NK-92 (cell line): ENCODE measurements around the gene AGER.
"Not testable (repeated sequence)": the region's sequence is repeated elsewhere in the genome, so short reads cannot be mapped to it uniquely, and the experiment has no call there.

ENCODE experiments used
- DNase-seq: peaks from one replicate; lab custom pipeline; 2025; ENCODE audit not compliant: unreplicated experiment; lab: John Stamatoyannopoulos, UW

The AGER gene

GRCh38 chr6:32187009-32187709 is 3.1 kb upstream of the AGER start:
- no peak for DNase-seq

- DNase-seq, result not testable (repeated sequence)
Measured at GRCh38 chr6:32186151-32186840, 2.2 kb upstream of the AGER start.

- DNase-seq, result not testable (repeated sequence)
Measured at GRCh38 chr6:32185681-32186131, 1.7 kb upstream of the AGER start.

- no peak for DNase-seq
Measured at GRCh38 chr6:32183483-32184083, 470 bp downstream of the AGER start.

- no peak for DNase-seq
Measured at GRCh38 chr6:32183030-32183429, 1.0 kb downstream of the AGER start.

GRCh38 chr6:32182555-32182981 is 1.5 kb downstream of the AGER start:
- DNase-seq, result no peak

- DNase-seq, result no peak
Measured at GRCh38 chr6:32181915-32182529, 2.0 kb downstream of the AGER start.

- no peak for DNase-seq
Measured at GRCh38 chr6:32181148-32181702, 2.8 kb downstream of the AGER start.

- DNase-seq, result no peak
Measured at GRCh38 chr6:32179766-32180405, 4.2 kb downstream of the AGER start.

GRCh38 chr6:32178547-32179440 is 5.3 kb downstream of the AGER start:
- DNase-seq, result no peak

GRCh38 chr6:32177788-32178546 is 6.1 kb downstream of the AGER start, which contains the start of gene RNF5:
TSS of gene RNF5 (plus strand) at chr6:32178405. CDS start at chr6:32178512, 107 bp downstream.
- peak; percentile 78 for DNase-seq

GRCh38 chr6:32177183-32177787 is 6.8 kb downstream of the AGER start:
- no peak for DNase-seq

- no peak for DNase-seq
Measured at GRCh38 chr6:32176476-32177182, 7.4 kb downstream of the AGER start.

GRCh38 chr6:32175711-32176475 is 8.2 kb downstream of the AGER start, which contains the start of gene AGPAT1:
TSS of gene AGPAT1 (minus strand) at chr6:32176084. CDS start at chr6:32171496, 4,588 bp downstream.
- DNase-seq, result peak; percentile 56

- no peak for DNase-seq
Measured at GRCh38 chr6:32175322-32175710, 8.7 kb downstream of the AGER start.

- no peak for DNase-seq
Measured at GRCh38 chr6:32174416-32174815, 9.6 kb downstream of the AGER start.
